Panc1 (cell line): ENCODE results near the gene SDK1. TPM values are rescaled to one million over a fixed set of nuclear protein-coding genes. Genes with fewer than 3 reads are reported as not detected.
A peak's percentile ranks its signal among the peaks of the same experiment; 100 is the strongest.

Source experiments
- ATAC-seq: fragments of 200-7000 bp; cut with Tn5 transposase; 2 replicates; pipeline ENCODE4 v1.9.1; 2020; ENCODE audit warnings: mild to moderate bottlenecking, moderate library complexity
- BruUV-seq: library from RNA; stranded (reverse); fragments of 400-500 nt; replicated peaks from 2 replicates; lab custom pipeline; 2021; lab: Mats Ljungman, UMichigan
- CTCF ChIA-PET: fragments of 300-600 bp; sonication (Branson Sonifier 250); formaldehyde crosslinking; loops from one replicate; lab custom pipeline; 2022; ENCODE audit warnings: antibody characterized with exemption; lab: Charles Lee
- POLR2A ChIA-PET: fragments of 300-600 bp; sonication (Branson Sonifier 250); formaldehyde crosslinking; loops from one replicate; lab custom pipeline; 2022; ENCODE audit warnings: antibody characterized with exemption; lab: Charles Lee
- DNase-seq: peaks from one replicate; pipeline ENCODE4 v3.0.0-alpha.2; 2010; ENCODE audit warnings: low read depth, low spot score
- H3K27ac ChIP-seq: 2 replicates; pipeline ENCODE4 v1.5.1; 2011; ENCODE audit warnings: mild to moderate bottlenecking, low read length, inconsistent platforms
- H3K27me3 ChIP-seq: fragments of 200-500 bp; sonication (Bioruptor generic); 2 replicates; pipeline ENCODE4 v1.6.0; 2014; ENCODE audit warnings: low read length, inconsistent platforms; ENCODE audit not compliant: control insufficient read depth, insufficient read depth
- H3K36me3 ChIP-seq: fragments of 200-500 bp; sonication (Bioruptor generic); 2 replicates; pipeline ENCODE4 v1.5.1; 2014; ENCODE audit warnings: inconsistent platforms, mild to moderate bottlenecking, low read length, moderate library complexity; ENCODE audit not compliant: control insufficient read depth, insufficient read depth
- H3K4me1 ChIP-seq: 2 replicates; pipeline ENCODE4 v1.5.1; 2011; ENCODE audit warnings: inconsistent platforms, mild to moderate bottlenecking, low read length, moderate library complexity; ENCODE audit not compliant: control insufficient read depth, insufficient read depth
- H3K4me3 ChIP-seq, 2 experiments: 2 replicates each; pipeline ENCODE4 v1.5.1; 2011 to 2012; ENCODE audit warnings: low read depth in 2 of 2, low read length in 2 of 2, mild to moderate bottlenecking in 2 of 2, inconsistent platforms in 1 of 2, moderate library complexity in 1 of 2
- H3K9me3 ChIP-seq: fragments of 200-500 bp; sonication (Bioruptor generic); 2 replicates; pipeline ENCODE4 v1.5.1; 2014; ENCODE audit warnings: low read depth, mild to moderate bottlenecking, inconsistent platforms, low read length, moderate library complexity; ENCODE audit not compliant: control insufficient read depth, insufficient read depth
- POLR2AphosphoS5 ChIP-seq: IDR thresholded peaks from 2 replicates; pipeline ENCODE4 v1.6.1; 2012; ENCODE audit warnings: mild to moderate bottlenecking, low read depth, low read length, moderate library complexity
- SIN3A ChIP-seq: IDR thresholded peaks from 2 replicates; pipeline ENCODE4 v1.6.1; 2012; ENCODE audit warnings: low read depth, mild to moderate bottlenecking, low read length, moderate library complexity, borderline replicate concordance; ENCODE audit not compliant: insufficient read depth
- TCF7L2 ChIP-seq: IDR thresholded peaks from 2 replicates; pipeline ENCODE4 v1.6.1; 2011; ENCODE audit warnings: mild to moderate bottlenecking, low read depth, low read length, inconsistent platforms
- in situ Hi-C: cut with HindIII; loops from 2 replicates; pipeline ENCODE4 v1.10.0; 2016; ENCODE audit warnings: low sequenced_read_pairs, low pct_unique_long_range_greater_than_20kb
- intact Hi-C: fragments of 100-400 bp; cut with micrococcal nuclease; formaldehyde crosslinking; loops from one replicate; pipeline ENCODE4 v1.10.0; 2022; ENCODE audit not compliant: unreplicated experiment
- total RNA-seq: library from RNA; stranded (reverse); gene quantifications from one replicate; pipeline ENCODE4 v1.2.1, GENCODE V29; 2021; ENCODE audit not compliant: unreplicated experiment
- TF ChIP-seq, protein P1 (sequence below), 2 experiments: IDR thresholded peaks; 2 replicates each; pipeline ENCODE4 v1.6.1; 2011 to 2012; ENCODE audit warnings: low read depth in 2 of 2, control low read depth in 1 of 2, low read length in 1 of 2, mild to moderate bottlenecking in 1 of 2, moderate library complexity in 1 of 2; ENCODE audit not compliant: insufficient read depth in 1 of 2
- TF ChIP-seq, protein P2 (sequence below): fragments of 450-650 bp; IDR thresholded peaks from 2 replicates; pipeline ENCODE4 v1.5.1; 2017; ENCODE audit warnings: mild to moderate bottlenecking

SDK1 gene
- total RNA-seq, 1 experiment from 2014 or later = 47.4 TPM

DNA sequence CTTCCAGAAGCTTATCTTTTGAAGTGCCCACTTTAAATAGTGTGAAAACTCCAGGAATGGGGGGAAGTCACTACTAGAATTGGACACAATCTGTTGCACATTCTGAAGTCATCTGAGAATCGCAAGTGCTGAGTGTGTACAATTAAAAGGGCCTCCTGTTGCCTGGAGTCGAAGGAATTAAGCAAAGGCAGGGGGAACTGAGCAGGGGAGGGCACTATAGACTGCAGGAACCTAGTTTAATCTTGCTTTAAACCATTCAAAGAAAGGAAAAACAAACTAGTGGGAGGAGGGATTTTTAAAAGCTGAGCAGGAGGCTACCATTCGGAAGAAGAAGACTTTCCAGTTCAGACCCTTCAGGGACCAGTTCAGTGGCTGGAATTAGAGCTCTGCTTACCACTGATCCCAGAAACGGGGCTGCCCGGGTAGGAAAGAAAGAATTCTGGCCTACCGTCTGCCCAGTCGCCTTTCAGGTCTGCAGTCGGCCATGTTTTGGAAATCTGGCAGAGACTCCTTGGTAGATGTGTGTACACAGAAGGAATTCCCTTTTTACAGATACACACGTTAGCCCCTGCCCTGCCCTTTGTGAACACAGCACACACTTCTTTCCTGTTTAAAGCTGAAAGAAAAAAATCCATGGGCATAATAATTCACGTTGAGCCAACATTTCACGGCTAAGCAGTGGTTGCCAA, 770.5 kb downstream of the SDK1 start:
- DNase-seq = no peak
- POLR2A ChIA-PET = no interaction called here
- CTCF ChIA-PET = no interaction called here
- TSS peak; percentile 58 for BruUV-seq
- no peak for ATAC-seq
- in situ Hi-C loops (no loop called here), intact Hi-C loops (no loop called here)
- Histone ChIP-seq H3K9me3 (no peaks in the 10 kb centered on the region), H3K27ac (no peak overlapping the region), H3K4me1 (no peaks in the 10 kb centered on the region), H3K27me3 (no peaks in the 10 kb centered on the region), H3K36me3 (no peaks in the 10 kb centered on the region), H3K4me3 (no peak overlapping the region)
- TF ChIP-seq, protein P1, sequence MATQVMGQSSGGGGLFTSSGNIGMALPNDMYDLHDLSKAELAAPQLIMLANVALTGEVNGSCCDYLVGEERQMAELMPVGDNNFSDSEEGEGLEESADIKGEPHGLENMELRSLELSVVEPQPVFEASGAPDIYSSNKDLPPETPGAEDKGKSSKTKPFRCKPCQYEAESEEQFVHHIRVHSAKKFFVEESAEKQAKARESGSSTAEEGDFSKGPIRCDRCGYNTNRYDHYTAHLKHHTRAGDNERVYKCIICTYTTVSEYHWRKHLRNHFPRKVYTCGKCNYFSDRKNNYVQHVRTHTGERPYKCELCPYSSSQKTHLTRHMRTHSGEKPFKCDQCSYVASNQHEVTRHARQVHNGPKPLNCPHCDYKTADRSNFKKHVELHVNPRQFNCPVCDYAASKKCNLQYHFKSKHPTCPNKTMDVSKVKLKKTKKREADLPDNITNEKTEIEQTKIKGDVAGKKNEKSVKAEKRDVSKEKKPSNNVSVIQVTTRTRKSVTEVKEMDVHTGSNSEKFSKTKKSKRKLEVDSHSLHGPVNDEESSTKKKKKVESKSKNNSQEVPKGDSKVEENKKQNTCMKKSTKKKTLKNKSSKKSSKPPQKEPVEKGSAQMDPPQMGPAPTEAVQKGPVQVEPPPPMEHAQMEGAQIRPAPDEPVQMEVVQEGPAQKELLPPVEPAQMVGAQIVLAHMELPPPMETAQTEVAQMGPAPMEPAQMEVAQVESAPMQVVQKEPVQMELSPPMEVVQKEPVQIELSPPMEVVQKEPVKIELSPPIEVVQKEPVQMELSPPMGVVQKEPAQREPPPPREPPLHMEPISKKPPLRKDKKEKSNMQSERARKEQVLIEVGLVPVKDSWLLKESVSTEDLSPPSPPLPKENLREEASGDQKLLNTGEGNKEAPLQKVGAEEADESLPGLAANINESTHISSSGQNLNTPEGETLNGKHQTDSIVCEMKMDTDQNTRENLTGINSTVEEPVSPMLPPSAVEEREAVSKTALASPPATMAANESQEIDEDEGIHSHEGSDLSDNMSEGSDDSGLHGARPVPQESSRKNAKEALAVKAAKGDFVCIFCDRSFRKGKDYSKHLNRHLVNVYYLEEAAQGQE (IDR thresholded peaks at IDR 0.05; ENCODE audit: insufficient read depth in 1 of 2, low read depth in 2 of 2, low read length in 1 of 2) = no peak

DNA sequence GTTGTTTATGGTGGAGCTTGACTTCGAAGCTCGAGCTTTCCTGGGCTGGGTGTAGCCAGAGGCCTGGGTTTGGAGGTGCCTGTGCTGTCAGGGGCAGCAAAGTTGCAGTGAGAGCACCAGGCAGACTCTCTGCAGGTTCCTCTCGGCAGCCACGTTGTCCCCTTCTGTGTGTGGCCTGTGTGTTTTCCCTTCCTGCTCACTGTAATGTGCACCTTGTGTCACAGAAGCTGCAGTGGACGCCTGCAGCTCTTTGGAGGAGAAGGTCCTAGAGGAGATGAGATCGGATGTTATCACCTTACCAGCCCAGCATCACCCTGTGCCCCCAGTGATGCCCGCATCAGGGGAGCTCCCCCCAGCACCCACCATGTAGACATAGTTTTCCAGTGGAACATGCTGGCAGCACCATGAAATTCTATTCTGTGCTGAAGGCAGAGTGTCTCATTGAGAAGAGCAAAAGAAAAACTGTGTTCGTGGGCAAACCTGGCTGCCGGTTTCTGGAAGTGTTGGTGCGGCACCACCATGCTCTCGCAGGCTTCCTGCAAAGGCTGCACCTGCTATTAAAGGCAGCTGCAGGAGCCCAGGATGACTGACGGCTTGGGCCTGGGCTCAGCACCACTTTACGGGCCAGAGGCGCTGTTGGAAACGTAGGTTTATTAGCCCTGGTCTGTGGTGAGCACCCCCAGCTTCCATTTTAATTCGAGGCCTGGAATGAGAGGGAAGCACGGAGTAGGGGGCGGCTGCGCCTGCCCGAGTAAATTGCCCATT, 771.3 kb downstream of the SDK1 start:
- ATAC-seq (no peak), DNase-seq (no peak)
- TF ChIP-seq TCF7L2 = no peak
- TF ChIP-seq SIN3A = no peak
- TF ChIP-seq, protein P1 (IDR thresholded peaks at IDR 0.05; ENCODE audit: insufficient read depth in 1 of 2, low read depth in 2 of 2, low read length in 1 of 2) = no peak
- TF ChIP-seq, protein P2, sequence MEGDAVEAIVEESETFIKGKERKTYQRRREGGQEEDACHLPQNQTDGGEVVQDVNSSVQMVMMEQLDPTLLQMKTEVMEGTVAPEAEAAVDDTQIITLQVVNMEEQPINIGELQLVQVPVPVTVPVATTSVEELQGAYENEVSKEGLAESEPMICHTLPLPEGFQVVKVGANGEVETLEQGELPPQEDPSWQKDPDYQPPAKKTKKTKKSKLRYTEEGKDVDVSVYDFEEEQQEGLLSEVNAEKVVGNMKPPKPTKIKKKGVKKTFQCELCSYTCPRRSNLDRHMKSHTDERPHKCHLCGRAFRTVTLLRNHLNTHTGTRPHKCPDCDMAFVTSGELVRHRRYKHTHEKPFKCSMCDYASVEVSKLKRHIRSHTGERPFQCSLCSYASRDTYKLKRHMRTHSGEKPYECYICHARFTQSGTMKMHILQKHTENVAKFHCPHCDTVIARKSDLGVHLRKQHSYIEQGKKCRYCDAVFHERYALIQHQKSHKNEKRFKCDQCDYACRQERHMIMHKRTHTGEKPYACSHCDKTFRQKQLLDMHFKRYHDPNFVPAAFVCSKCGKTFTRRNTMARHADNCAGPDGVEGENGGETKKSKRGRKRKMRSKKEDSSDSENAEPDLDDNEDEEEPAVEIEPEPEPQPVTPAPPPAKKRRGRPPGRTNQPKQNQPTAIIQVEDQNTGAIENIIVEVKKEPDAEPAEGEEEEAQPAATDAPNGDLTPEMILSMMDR = no peak
- TF ChIP-seq POLR2AphosphoS5 = no peak
- ChIA-PET CTCF (no interaction called here), POLR2A (no interaction called here)
- no peak overlapping the region for H3K27ac ChIP-seq
- H3K4me1 ChIP-seq = no peaks in the 10 kb centered on the region
- no peak overlapping the region for H3K4me3 ChIP-seq
- in situ Hi-C loops (no loop called here), intact Hi-C loops (no loop called here)
- no peaks in the 10 kb centered on the region for H3K36me3 ChIP-seq
- no peaks in the 10 kb centered on the region for H3K9me3 ChIP-seq
- no TSS peak for BruUV-seq
- no peaks in the 10 kb centered on the region for H3K27me3 ChIP-seq
